Brain microvascular endothelial cell (primary cell): Measurements from ENCODE around the gene SLC46A3.

Source experiments
- DNase-seq: peaks from one replicate; pipeline ENCODE4 v3.0.0-alpha.2; 2020
- H3K27ac ChIP-seq: fragments of 250-450 bp; sonication (Bioruptor Pico); 2 replicates; pipeline ENCODE4 v1.5.1; 2020; ENCODE audit warnings: mild to moderate bottlenecking, moderate library complexity
- H3K27me3 ChIP-seq: fragments of 250-450 bp; sonication (Bioruptor Pico); replicated peaks from 2 replicates; pipeline ENCODE4 v1.5.1; 2020; ENCODE audit warnings: mild to moderate bottlenecking
- H3K36me3 ChIP-seq: fragments of 250-450 bp; sonication (Bioruptor Pico); replicated peaks from 2 replicates; pipeline ENCODE4 v1.5.1; 2020; ENCODE audit warnings: mild to moderate bottlenecking
- H3K4me3 ChIP-seq: 2 replicates; pipeline ENCODE4 v1.5.1; 2011; ENCODE audit warnings: low read depth, mild to moderate bottlenecking, control low read depth, low read length, moderate library complexity
- in situ Hi-C: cut with HindIII; loops from 2 replicates; pipeline ENCODE4 v1.10.0; 2017; ENCODE audit warnings: low sequenced_read_pairs, low pct_ligation_motif_present
- TF ChIP-seq, protein P1 (sequence below): IDR thresholded peaks from 2 replicates; pipeline ENCODE4 v1.5.1; 2011; ENCODE audit warnings: low read depth, mild to moderate bottlenecking, moderate library complexity, low read length, control low read depth, inconsistent platforms; ENCODE audit errors: missing control alignments

SLC46A3 gene

DNA sequence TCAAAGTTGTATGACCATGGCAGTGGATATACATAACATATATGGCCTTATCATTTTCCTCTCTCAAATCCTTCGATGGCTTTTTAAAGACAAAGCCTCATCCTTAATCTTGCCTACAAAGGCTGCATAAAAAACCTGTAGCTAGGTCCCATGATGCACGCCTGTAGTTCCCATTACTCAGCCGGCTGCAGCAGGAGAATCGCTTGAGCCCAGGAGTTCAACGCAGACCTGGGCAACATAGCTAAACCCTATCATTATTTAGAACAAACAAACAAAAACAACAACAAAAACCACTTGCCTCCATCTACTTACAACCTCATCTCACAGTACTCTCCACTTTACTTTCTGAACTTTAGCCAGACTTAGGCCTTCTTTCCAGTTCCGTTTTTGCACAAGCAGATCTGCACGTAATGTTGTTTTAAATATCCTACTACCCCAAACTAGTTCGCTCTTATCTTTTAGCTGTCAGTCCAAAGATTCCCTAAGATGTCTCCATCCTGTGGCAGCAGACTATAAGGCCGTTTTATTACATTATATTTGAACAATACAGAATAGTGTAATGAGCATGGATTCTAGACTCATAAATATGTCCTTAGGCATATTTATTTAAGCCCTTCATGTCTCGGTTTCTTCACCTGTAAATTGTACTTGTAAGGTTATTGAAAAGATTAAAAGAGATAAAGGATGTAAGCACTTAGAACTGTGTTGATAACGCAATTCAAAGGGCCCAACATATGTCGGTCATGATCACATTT lies 60.8 kb downstream of the SLC46A3 start:
- peaks cover 20% of the 10 kb centered on the region for H3K36me3 ChIP-seq
- H3K27me3 ChIP-seq: no peaks in the 10 kb centered on the region
- H3K4me3 ChIP-seq: peak overlapping the region; percentile 99
- H3K27ac ChIP-seq: peak overlapping the region; percentile 100
- in situ Hi-C loops: no loop called here
- no peak for DNase-seq
- TF ChIP-seq, protein P1, sequence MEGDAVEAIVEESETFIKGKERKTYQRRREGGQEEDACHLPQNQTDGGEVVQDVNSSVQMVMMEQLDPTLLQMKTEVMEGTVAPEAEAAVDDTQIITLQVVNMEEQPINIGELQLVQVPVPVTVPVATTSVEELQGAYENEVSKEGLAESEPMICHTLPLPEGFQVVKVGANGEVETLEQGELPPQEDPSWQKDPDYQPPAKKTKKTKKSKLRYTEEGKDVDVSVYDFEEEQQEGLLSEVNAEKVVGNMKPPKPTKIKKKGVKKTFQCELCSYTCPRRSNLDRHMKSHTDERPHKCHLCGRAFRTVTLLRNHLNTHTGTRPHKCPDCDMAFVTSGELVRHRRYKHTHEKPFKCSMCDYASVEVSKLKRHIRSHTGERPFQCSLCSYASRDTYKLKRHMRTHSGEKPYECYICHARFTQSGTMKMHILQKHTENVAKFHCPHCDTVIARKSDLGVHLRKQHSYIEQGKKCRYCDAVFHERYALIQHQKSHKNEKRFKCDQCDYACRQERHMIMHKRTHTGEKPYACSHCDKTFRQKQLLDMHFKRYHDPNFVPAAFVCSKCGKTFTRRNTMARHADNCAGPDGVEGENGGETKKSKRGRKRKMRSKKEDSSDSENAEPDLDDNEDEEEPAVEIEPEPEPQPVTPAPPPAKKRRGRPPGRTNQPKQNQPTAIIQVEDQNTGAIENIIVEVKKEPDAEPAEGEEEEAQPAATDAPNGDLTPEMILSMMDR: peak; percentile 33

DNA sequence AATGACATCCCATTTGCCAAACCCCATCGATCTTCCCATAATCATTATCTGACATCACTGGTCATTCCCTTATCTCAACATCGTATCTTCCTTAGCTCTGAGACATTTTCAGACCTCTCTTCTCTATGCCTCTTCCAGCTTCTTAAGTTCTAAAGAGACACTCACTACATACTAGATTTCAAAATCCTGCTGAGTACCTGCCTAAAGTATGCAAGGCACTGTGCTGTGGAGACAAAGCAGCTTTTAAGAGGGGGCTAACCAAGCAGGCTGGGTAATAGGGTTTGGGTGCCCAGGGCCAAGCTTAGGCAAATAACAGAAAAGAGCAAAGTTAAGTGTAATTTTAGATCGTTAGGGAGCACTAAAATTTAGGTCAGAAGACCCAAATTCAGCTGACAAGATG lies 63.2 kb downstream of the SLC46A3 start:
- no peak overlapping the region for H3K4me3 ChIP-seq
- no peak for DNase-seq

GRCh38 chr13:28654276-28654675 lies 64.5 kb downstream of the SLC46A3 start:
- peaks cover 3% of the 10 kb centered on the region for H3K36me3 ChIP-seq
- TF ChIP-seq, protein P1: no peak
- DNase-seq: no peak
- H3K4me3 ChIP-seq: no peak overlapping the region
- in situ Hi-C loops: no loop called here
- no peak overlapping the region for H3K27ac ChIP-seq
- H3K27me3 ChIP-seq: no peaks in the 10 kb centered on the region

More for the DNA sequence above, 63.2 kb downstream of the SLC46A3 start:
- peaks cover 4% of the 10 kb centered on the region for H3K36me3 ChIP-seq
- no peaks in the 10 kb centered on the region for H3K27me3 ChIP-seq
- TF ChIP-seq, protein P1: no peak
- in situ Hi-C loops: no loop called here
- H3K27ac ChIP-seq: no peak overlapping the region

DNA sequence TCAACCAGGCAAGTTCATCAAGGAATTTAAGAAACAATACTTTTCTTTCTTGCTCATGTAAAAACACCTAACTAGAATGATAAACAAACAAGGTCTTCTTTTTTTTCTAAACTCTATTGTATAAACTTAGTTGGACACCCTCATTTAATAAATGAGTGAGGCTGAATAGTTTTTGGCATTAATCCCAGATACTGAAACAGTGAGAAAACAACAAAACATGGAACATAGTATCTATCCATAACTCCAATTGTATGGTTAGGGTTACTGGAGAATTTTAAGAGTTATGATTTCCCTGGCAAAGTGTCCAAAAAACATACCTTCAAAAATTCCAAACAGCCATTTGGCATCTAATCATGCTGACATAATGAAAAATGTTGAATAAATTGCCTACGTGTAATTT lies 65.7 kb downstream of the SLC46A3 start:
- in situ Hi-C loops: no loop called here
- Histone ChIP-seq H3K36me3 (no peaks in the 10 kb centered on the region), H3K27ac (no peak overlapping the region), H3K27me3 (no peaks in the 10 kb centered on the region), H3K4me3 (no peak overlapping the region)
- TF ChIP-seq, protein P1: no peak
- no peak for DNase-seq

GRCh38 chr13:28651810-28652401 lies 66.9 kb downstream of the SLC46A3 start:
- Histone ChIP-seq H3K36me3 (no peaks in the 10 kb centered on the region), H3K27ac (no peak overlapping the region), H3K27me3 (no peaks in the 10 kb centered on the region), H3K4me3 (no peak overlapping the region)
- in situ Hi-C loops: no loop called here
- DNase-seq: no peak
- TF ChIP-seq, protein P1: no peak

DNA sequence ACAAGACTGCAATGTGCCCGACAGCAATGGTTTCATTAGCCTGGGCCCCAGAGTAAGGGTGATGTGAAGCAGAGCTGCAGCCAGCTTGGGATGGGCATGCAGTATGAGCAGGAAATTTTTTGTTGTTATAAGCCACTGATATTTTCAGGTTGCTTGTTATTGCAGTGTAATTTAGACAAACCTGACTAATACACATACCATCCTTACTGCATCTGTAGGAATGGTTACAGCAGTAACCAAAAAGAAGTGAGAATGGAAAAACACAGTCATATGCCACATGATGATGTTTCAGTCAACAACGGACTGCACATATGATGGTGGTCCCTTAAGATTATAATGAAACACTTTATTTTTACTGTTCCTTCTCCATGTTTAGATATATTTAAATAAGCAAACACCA lies 68.5 kb downstream of the SLC46A3 start:
- in situ Hi-C loops: no loop called here
- H3K4me3 ChIP-seq: no peak overlapping the region
- TF ChIP-seq, protein P1: no peak
- no peaks in the 10 kb centered on the region for H3K27me3 ChIP-seq
- no peak overlapping the region for H3K27ac ChIP-seq
- no peaks in the 10 kb centered on the region for H3K36me3 ChIP-seq
- DNase-seq: peak; percentile 36
